ENCODE data around the gene CIZ1.

- TF ChIP-seq CTCF (conservative IDR thresholded peaks at IDR 0.05) (no peak), ZFX (IDR thresholded peaks at IDR 0.05) (no peak)
Measured at GRCh38 chr9:128174062-128174461, 17.3 kb downstream of the CIZ1 start.

Measured in C4-2B (cell line).